Nephron (organoid): ENCODE measurements around the gene REEP1.
"Not testable (repeated sequence)": the region's sequence is repeated elsewhere in the genome, so short reads cannot be mapped to it uniquely, and the experiment has no call there.

Experiments
- H3K27ac Mint-ChIP-seq, 3 experiments: 2 replicates each; pipeline ENCODE4 v1.8.0; 2020; ENCODE audit warnings: mixed read lengths in 3 of 3, mild to moderate bottlenecking in 2 of 3, moderate library complexity in 1 of 3
- H3K27me3 Mint-ChIP-seq: 2 replicates; pipeline ENCODE4 v1.8.0; 2021; ENCODE audit warnings: low read depth, mild to moderate bottlenecking, moderate library complexity, mixed read lengths
- H3K36me3 Mint-ChIP-seq: 2 replicates; pipeline ENCODE4 v1.8.0; 2020; ENCODE audit warnings: low read depth, mixed read lengths
- H3K4me1 Mint-ChIP-seq: 2 replicates; pipeline ENCODE4 v1.8.0; 2020; ENCODE audit warnings: mixed read lengths
- H3K4me3 Mint-ChIP-seq, 3 experiments: 2 replicates each; pipeline ENCODE4 v1.8.0; 2020; ENCODE audit warnings: mild to moderate bottlenecking in 3 of 3, mixed read lengths in 3 of 3, moderate library complexity in 2 of 3
- H3K9me3 Mint-ChIP-seq: 2 replicates; pipeline ENCODE4 v1.8.0; 2020; ENCODE audit warnings: mixed read lengths
- TF ChIP-seq, protein P1 (sequence below), 3 experiments: fragments of 200-600 bp; sonication (generic); IDR thresholded peaks; one replicate each; pipeline ENCODE4 v1.5.0; 2021; ENCODE audit warnings: antibody characterized with exemption in 3 of 3; ENCODE audit not compliant: unreplicated experiment in 3 of 3

REEP1 gene

DNA sequence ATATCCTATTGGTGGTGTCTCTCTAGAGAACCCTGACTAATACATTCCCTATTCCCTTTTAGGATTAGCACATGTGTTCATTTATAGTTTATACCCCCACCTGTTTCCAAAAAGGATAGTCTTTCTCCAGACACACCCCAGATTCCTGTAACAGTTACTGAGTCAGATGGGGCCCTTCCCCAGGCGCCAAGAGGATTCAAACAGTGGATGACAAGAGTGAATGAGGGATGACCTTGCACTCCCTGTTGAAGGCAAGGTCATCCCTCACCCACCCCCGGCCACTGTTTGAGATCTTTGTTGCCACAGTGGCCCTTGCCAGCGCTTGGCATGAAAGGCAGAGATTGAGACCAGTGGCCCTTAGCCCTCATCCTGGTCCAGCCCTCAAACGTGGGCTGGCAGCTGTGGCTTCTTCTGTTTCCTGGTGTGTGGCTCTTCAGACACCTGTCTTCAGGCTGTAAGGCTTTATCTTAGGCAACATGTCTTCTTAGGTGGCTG lies 15.3 kb upstream of the REEP1 start:
- TF ChIP-seq, protein P1, sequence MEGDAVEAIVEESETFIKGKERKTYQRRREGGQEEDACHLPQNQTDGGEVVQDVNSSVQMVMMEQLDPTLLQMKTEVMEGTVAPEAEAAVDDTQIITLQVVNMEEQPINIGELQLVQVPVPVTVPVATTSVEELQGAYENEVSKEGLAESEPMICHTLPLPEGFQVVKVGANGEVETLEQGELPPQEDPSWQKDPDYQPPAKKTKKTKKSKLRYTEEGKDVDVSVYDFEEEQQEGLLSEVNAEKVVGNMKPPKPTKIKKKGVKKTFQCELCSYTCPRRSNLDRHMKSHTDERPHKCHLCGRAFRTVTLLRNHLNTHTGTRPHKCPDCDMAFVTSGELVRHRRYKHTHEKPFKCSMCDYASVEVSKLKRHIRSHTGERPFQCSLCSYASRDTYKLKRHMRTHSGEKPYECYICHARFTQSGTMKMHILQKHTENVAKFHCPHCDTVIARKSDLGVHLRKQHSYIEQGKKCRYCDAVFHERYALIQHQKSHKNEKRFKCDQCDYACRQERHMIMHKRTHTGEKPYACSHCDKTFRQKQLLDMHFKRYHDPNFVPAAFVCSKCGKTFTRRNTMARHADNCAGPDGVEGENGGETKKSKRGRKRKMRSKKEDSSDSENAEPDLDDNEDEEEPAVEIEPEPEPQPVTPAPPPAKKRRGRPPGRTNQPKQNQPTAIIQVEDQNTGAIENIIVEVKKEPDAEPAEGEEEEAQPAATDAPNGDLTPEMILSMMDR (IDR thresholded peaks at IDR 0.05; ENCODE audit: unreplicated experiment in 3 of 3): no peak
- peaks cover 8% of the 10 kb centered on the region for H3K4me1 Mint-ChIP-seq
- H3K4me3 Mint-ChIP-seq: peak overlapping the region in 1 of 3 experiments; percentile 31

GRCh38 chr2:86352137-86352726 lies 14.8 kb upstream of the REEP1 start:
- TF ChIP-seq, protein P1 (IDR thresholded peaks at IDR 0.05; ENCODE audit: unreplicated experiment in 3 of 3): no peak
- Mint-ChIP-seq H3K4me3 (peak overlapping the region in 1 of 3 experiments; percentile 31), H3K9me3 (no peaks in the 10 kb centered on the region), H3K27ac (peak overlapping the region in 1 of 3 experiments; percentile 66), H3K4me1 (peaks cover 8% of the 10 kb centered on the region), H3K36me3 (no peaks in the 10 kb centered on the region), H3K27me3 (peaks cover 10% of the 10 kb centered on the region)

More for the DNA sequence above, 15.3 kb upstream of the REEP1 start:
- no peaks in the 10 kb centered on the region for H3K9me3 Mint-ChIP-seq
- H3K27ac Mint-ChIP-seq: peak overlapping the region in 1 of 3 experiments; percentile 66
- H3K36me3 Mint-ChIP-seq: no peaks in the 10 kb centered on the region
- H3K27me3 Mint-ChIP-seq: peaks cover 10% of the 10 kb centered on the region

- TF ChIP-seq, protein P1 (IDR thresholded peaks at IDR 0.05; ENCODE audit: unreplicated experiment in 3 of 3): no peak
- no peaks in the 10 kb centered on the region for H3K9me3 Mint-ChIP-seq
- no peak overlapping the region for H3K27ac Mint-ChIP-seq
- no peak overlapping the region for H3K4me3 Mint-ChIP-seq
- peaks cover 10% of the 10 kb centered on the region for H3K27me3 Mint-ChIP-seq
- no peaks in the 10 kb centered on the region for H3K36me3 Mint-ChIP-seq
- peaks cover 8% of the 10 kb centered on the region for H3K4me1 Mint-ChIP-seq
These were observed 13.3 kb upstream of the REEP1 start for GRCh38 chr2:86350751-86351150.

- Mint-ChIP-seq H3K9me3 (no peaks in the 10 kb centered on the region), H3K27me3 (peaks cover 9% of the 10 kb centered on the region), H3K36me3 (no peaks in the 10 kb centered on the region), H3K4me3 (no peak overlapping the region), H3K27ac (no peak overlapping the region), H3K4me1 (peaks cover 4% of the 10 kb centered on the region)
- TF ChIP-seq, protein P1 (IDR thresholded peaks at IDR 0.05; ENCODE audit: unreplicated experiment in 3 of 3): no peak
These were observed 10.0 kb upstream of the REEP1 start for GRCh38 chr2:86347401-86347800.

DNA sequence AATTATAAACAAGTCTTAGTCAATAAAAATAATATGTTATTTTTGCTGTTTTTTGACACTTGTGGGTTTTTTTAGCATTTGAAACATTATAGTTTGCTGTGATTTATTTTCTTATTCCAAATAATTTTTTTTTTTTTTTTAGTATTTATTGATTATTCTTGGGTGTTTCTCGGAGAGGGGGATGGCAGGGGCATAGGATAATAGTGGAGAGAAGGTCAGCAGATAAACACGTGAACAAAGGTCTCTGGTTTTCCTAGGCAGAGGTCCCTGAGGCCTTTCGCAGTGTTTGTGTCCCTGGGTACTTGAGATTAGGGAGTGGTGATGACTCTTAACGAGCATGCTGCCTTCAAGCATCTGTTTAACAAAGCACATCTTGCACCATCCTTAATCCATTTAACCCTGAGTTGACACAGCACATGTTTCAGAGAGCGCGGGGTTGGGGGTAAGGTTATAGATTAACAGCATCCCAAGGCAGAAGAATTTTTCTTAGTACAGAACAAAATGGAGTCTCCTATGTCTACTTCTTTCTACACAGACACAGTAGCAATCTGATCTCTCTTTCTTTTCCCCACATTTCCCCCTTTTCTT lies 8.5 kb upstream of the REEP1 start:
- not testable (repeated sequence) for H3K27me3 Mint-ChIP-seq, H3K4me3 Mint-ChIP-seq, H3K4me1 Mint-ChIP-seq, H3K27ac Mint-ChIP-seq, H3K36me3 Mint-ChIP-seq
- H3K9me3 Mint-ChIP-seq: peaks cover 11% of the 10 kb centered on the region

- H3K9me3 Mint-ChIP-seq: peaks cover 13% of the 10 kb centered on the region
- H3K4me3 Mint-ChIP-seq: no peak overlapping the region
- no peaks in the 10 kb centered on the region for H3K4me1 Mint-ChIP-seq
- H3K36me3 Mint-ChIP-seq: peaks cover 6% of the 10 kb centered on the region
- H3K27ac Mint-ChIP-seq: no peak overlapping the region
- TF ChIP-seq, protein P1 (IDR thresholded peaks at IDR 0.05; ENCODE audit: unreplicated experiment in 3 of 3): no peak
- peaks cover 22% of the 10 kb centered on the region for H3K27me3 Mint-ChIP-seq
These were observed 7.0 kb upstream of the REEP1 start for GRCh38 chr2:86344404-86344803.
